Mammary epithelial cell (primary cell): ENCODE measurements around the gene OSBPL5.

Source experiments
- CTCF ChIP-seq, 2 donors: IDR thresholded peaks in 1 of 2; conservative IDR thresholded peaks in 1 of 2; 2 replicates each; pipeline ENCODE4 v1.5.1; 2011 to 2012; ENCODE audit warnings: inconsistent platforms in 2 of 2, low read length in 2 of 2, mild to moderate bottlenecking in 2 of 2, control low read depth in 1 of 2, low read depth in 1 of 2; ENCODE audit not compliant: insufficient read depth in 1 of 2; ENCODE audit errors: extremely low read depth in 1 of 2
- EZH2 ChIP-seq: IDR thresholded peaks from 2 replicates; pipeline ENCODE4 v1.6.1; 2012; ENCODE audit warnings: low read length, inconsistent platforms, borderline replicate concordance

- TF ChIP-seq CTCF (conservative IDR thresholded peaks at IDR 0.05 in 1 of 2, IDR thresholded peaks at IDR 0.05 in 1 of 2; ENCODE audit: extremely low read depth in 1 of 2, insufficient read depth in 1 of 2, low read depth in 1 of 2, low read length in 2 of 2) (no peak), EZH2 (no peak)
These were observed 48.7 kb upstream of the OSBPL5 start for GRCh38 chr11:3213659-3214419.
